ENCODE results near the gene IGF2.

DNA sequence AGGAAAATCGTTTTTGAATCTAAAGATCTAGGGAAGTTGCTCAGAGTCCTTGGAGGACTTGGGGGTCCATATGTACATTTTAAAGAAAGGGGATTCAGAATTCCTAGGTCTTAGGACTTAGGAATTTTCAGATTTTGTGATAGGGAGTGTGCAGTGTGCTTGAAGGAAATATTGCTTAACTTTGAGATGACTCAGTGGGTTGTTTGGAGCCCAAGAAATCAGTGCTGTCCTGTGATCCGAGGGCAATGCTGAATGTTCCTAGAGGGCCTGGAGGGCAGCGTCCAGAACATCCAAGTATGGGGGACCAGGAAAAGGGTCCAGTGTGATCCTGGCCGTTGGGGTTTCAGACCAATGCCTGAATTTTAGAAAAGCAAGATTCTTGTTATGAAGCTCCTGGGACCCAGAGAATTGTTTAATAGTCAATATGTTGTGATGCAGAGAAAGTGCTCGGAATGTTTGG lies 3.1 kb upstream of the IGF2 start:
- TF ChIP-seq POLR2AphosphoS5 (IDR thresholded peaks at IDR 0.05; ENCODE audit: low read depth, low read length) (no peak), POLR2A (IDR thresholded peaks at IDR 0.05; ENCODE audit: low read depth, low read length) (no peak), TAF1 (IDR thresholded peaks at IDR 0.05; ENCODE audit: borderline replicate concordance, low read depth, low read length) (no peak)

Data from GM12892 (cell line).